NCI-H526 treated with DMSO at 0.1 percent for 48 hours (cell line): ENCODE data around the gene NT5DC1.

Experiments used
- DNase-seq: peaks from one replicate; lab custom pipeline; 2025; lab: John Stamatoyannopoulos, UW

The NT5DC1 gene

GRCh38 chr6:116100419-116101301 is at the start of gene NT5DC1:
Gene NT5DC1, plus strand, starts transcription at chr6:116100853. Its CDS starts 78 bp downstream, at chr6:116100931.
- peak; percentile 77 for DNase-seq

- DNase-seq = no peak
Observed at GRCh38 chr6:116051244-116051643, 49.4 kb upstream of the NT5DC1 start.

- DNase-seq = no peak
Observed at GRCh38 chr6:116055513-116055912, 45.1 kb upstream of the NT5DC1 start.

GRCh38 chr6:116057766-116058165 is 42.9 kb upstream of the NT5DC1 start:
- no peak for DNase-seq

- no peak for DNase-seq
Observed at GRCh38 chr6:116059713-116060571, 40.7 kb upstream of the NT5DC1 start.

GRCh38 chr6:116060572-116061283 is 39.9 kb upstream of the NT5DC1 start, which contains the start of gene FRK:
Gene FRK, minus strand, starts transcription at chr6:116060891. Its CDS starts 580 bp downstream, at chr6:116060311.
- DNase-seq = no peak

GRCh38 chr6:116062496-116062895 is 38.2 kb upstream of the NT5DC1 start:
- DNase-seq = no peak

GRCh38 chr6:116064666-116065065 is 36.0 kb upstream of the NT5DC1 start:
- DNase-seq = no peak

GRCh38 chr6:116066789-116067188 is 33.9 kb upstream of the NT5DC1 start:
- DNase-seq = no peak

GRCh38 chr6:116070101-116070500 is 30.6 kb upstream of the NT5DC1 start:
- no peak for DNase-seq

GRCh38 chr6:116070616-116071389 is 29.9 kb upstream of the NT5DC1 start:
- no peak for DNase-seq

GRCh38 chr6:116072368-116072767 is 28.3 kb upstream of the NT5DC1 start:
- DNase-seq = no peak

GRCh38 chr6:116073765-116074440 is 26.8 kb upstream of the NT5DC1 start:
- no peak for DNase-seq

GRCh38 chr6:116074732-116075390 is 25.8 kb upstream of the NT5DC1 start:
- no peak for DNase-seq

GRCh38 chr6:116078522-116078921 is 22.1 kb upstream of the NT5DC1 start:
- no peak for DNase-seq

- DNase-seq = no peak
Observed at GRCh38 chr6:116078945-116079344, 21.7 kb upstream of the NT5DC1 start.

GRCh38 chr6:116083052-116083451 is 17.6 kb upstream of the NT5DC1 start:
- DNase-seq = no peak

- DNase-seq = no peak
Observed at GRCh38 chr6:116084284-116084683, 16.4 kb upstream of the NT5DC1 start.

- DNase-seq = no peak
Observed at GRCh38 chr6:116087437-116088027, 13.1 kb upstream of the NT5DC1 start.

- no peak for DNase-seq
Observed at GRCh38 chr6:116088946-116089345, 11.7 kb upstream of the NT5DC1 start.
